Smooth muscle cell (in vitro differentiated cells): Measurements from ENCODE around the gene CITED4. TPM values are rescaled to one million over a fixed set of nuclear protein-coding genes. Genes with fewer than 3 reads are reported as not detected.

Source experiments
- DNase-seq: peaks from one replicate; lab custom pipeline; 2025; ENCODE audit not compliant: unreplicated experiment; lab: John Stamatoyannopoulos, UW
- H2AFZ ChIP-seq: fragments of 200-600 bp; sonication (generic); 2 replicates; pipeline ENCODE4 v1.6.0; 2016; ENCODE audit warnings: antibody characterized with exemption, low read depth, mild to moderate bottlenecking
- H3F3A ChIP-seq: fragments of 200-600 bp; sonication (generic); 2 replicates; pipeline ENCODE4 v1.6.0; 2017; ENCODE audit warnings: antibody characterized with exemption, low read depth
- H3K27ac ChIP-seq: fragments of 200-600 bp; sonication (generic); 2 replicates; pipeline ENCODE4 v1.5.1; 2016; ENCODE audit warnings: low read depth, mild to moderate bottlenecking
- H3K27me3 ChIP-seq: fragments of 200-600 bp; sonication (generic); 2 replicates; pipeline ENCODE4 v1.6.1; 2016; ENCODE audit warnings: low read depth, mild to moderate bottlenecking
- H3K36me3 ChIP-seq: fragments of 200-600 bp; sonication (generic); 2 replicates; pipeline ENCODE4 v1.5.1; 2016; ENCODE audit warnings: low read depth
- H3K4me1 ChIP-seq: fragments of 200-600 bp; sonication (generic); 2 replicates; pipeline ENCODE4 v1.5.1; 2016; ENCODE audit warnings: low read depth
- H3K4me2 ChIP-seq: fragments of 200-600 bp; sonication (generic); 2 replicates; pipeline ENCODE4 v1.6.0; 2016; ENCODE audit warnings: mild to moderate bottlenecking
- H3K4me3 ChIP-seq: fragments of 200-600 bp; sonication (generic); 2 replicates; pipeline ENCODE4 v1.5.1; 2016; ENCODE audit warnings: mild to moderate bottlenecking
- H3K79me2 ChIP-seq: fragments of 200-600 bp; sonication (generic); 2 replicates; pipeline ENCODE4 v1.6.0; 2016; ENCODE audit warnings: low read depth, mild to moderate bottlenecking
- H3K9ac ChIP-seq: fragments of 200-600 bp; sonication (generic); 2 replicates; pipeline ENCODE4 v1.6.0; 2016; ENCODE audit warnings: low read depth
- H3K9me3 ChIP-seq: fragments of 200-600 bp; sonication (generic); replicated peaks from 2 replicates; pipeline ENCODE4 v1.5.1; 2016; ENCODE audit warnings: low read depth
- H4K20me1 ChIP-seq: fragments of 200-600 bp; sonication (generic); 2 replicates; pipeline ENCODE4 v1.6.0; 2016; ENCODE audit warnings: low read depth
- WGBS: methylation state at CpG from one replicate; pipeline ENCODE4 v1.1.7; 2016; ENCODE audit warnings: low lambda C conversion rate; 5-methylcytosine and 5-hydroxymethylcytosine counted together
- polyA plus RNA-seq: library from polyadenylated mRNA; unstranded; fragments of >200 nt; fragmentation: Nextera tagmentation; extraction: Ambion mirVana; gene quantifications from 2 replicates; pipeline ENCODE4 v1.2.1, GENCODE V29; 2016
- total RNA-seq: library from RNA; depleted of rRNA; stranded (reverse); fragments of >200 nt; gene quantifications from 2 replicates; pipeline ENCODE4 v1.2.3, GENCODE V29; 2014
- TF ChIP-seq, protein P1 (sequence below): fragments of 200-600 bp; sonication (generic); IDR thresholded peaks from 2 replicates; pipeline ENCODE4 v1.5.1; 2017; ENCODE audit warnings: borderline replicate concordance, mild to moderate bottlenecking, antibody characterized with exemption; ENCODE audit not compliant: insufficient read depth, poor library complexity, severe bottlenecking

CITED4 gene
- total and polyA plus RNA-seq, 2 experiments from 2014 or later, result 5.5 to 10.7 TPM

DNA sequence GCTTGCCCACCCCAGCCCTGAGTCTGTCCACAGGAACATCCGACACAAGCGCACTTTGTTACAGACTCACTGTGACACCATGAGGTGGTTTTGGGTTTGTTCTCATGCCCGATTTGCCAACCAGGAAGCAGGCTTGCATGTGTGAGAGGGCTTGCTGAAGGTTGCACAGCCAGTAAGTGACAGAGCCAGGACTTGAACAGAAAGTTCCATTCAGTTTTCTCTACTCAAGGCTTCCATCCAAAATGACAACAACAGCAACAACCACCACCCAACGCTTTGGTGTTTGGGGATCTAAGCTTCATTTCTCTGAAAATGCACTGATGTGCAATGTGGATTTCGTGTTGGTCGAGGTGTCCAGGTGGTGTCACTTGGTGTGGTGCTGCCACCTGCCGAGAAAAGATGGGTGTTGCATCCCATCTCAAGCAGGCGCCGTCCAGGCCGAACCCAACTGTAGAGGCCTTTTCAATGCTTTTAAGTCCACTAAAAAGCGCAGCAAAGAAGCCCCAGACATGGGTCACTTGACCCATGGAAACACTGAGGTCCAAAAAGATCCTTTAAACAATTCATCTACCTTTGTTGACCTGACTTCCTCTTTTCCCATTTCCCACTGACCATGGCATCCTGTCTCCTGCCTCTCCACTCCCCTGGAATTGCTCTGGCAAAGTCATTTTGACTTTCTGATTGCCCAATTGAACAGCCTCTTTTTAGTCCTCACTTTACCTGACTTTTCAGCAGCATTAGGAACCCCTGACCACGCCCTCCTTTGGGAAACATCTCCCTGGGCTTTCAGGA lies 12.2 kb downstream of the CITED4 start:
- peak; percentile 19 for DNase-seq
- WGBS, result 23% methylated on average over 11 of the region's 12 CpGs

DNA sequence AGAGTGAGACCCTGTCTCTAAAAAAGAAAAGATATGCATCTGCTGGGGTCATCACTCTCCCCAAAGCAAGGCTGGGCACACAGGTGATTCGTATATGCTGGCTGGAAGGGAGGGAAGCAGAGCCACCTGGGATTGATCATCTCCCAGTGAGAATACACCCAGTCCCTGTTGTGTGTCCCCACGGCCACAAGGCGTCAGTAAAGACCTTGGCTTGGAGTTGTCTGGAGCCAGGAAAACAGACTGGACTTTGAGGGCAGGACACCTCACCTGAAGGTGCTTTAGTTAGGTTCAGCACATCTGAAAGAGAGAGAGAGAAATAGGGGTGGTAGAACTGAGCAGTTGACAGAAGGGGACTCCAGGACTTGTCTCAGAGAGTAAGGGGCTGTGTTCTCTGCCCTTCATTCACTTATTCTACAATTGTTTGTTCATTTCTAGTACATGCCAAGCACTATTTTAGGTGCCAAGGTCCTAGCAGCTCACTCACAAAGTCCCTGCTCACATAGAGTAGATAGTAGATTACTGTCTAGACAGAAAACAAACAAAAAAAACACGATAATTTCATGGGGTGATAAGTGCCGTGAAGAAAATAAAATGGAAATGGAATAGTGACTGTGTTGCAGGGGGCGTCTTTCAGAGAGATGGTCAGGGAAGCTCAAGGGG lies 13.5 kb downstream of the CITED4 start:
- TF ChIP-seq, protein P1, sequence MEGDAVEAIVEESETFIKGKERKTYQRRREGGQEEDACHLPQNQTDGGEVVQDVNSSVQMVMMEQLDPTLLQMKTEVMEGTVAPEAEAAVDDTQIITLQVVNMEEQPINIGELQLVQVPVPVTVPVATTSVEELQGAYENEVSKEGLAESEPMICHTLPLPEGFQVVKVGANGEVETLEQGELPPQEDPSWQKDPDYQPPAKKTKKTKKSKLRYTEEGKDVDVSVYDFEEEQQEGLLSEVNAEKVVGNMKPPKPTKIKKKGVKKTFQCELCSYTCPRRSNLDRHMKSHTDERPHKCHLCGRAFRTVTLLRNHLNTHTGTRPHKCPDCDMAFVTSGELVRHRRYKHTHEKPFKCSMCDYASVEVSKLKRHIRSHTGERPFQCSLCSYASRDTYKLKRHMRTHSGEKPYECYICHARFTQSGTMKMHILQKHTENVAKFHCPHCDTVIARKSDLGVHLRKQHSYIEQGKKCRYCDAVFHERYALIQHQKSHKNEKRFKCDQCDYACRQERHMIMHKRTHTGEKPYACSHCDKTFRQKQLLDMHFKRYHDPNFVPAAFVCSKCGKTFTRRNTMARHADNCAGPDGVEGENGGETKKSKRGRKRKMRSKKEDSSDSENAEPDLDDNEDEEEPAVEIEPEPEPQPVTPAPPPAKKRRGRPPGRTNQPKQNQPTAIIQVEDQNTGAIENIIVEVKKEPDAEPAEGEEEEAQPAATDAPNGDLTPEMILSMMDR, result peak; percentile 87
- H3K4me2 ChIP-seq, result no peak overlapping the region
- WGBS, result 43% methylated on average over 6 of the region's 6 CpGs
- H3K36me3 ChIP-seq, result no peaks in the 10 kb centered on the region
- DNase-seq, result no peak
- no peak overlapping the region for H3K27ac ChIP-seq
- no peaks in the 10 kb centered on the region for H3K79me2 ChIP-seq
- H3K4me1 ChIP-seq, result no peaks in the 10 kb centered on the region
- no peak overlapping the region for H2AFZ ChIP-seq
- no peaks in the 10 kb centered on the region for H4K20me1 ChIP-seq
- H3K9me3 ChIP-seq, result no peaks in the 10 kb centered on the region
- no peaks in the 10 kb centered on the region for H3K27me3 ChIP-seq
- H3K4me3 ChIP-seq, result no peak overlapping the region
- H3K9ac ChIP-seq, result no peak overlapping the region
- no peaks in the 10 kb centered on the region for H3F3A ChIP-seq

More for the DNA sequence above, 12.2 kb downstream of the CITED4 start:
- Histone ChIP-seq H3K4me1 (no peaks in the 10 kb centered on the region), H3K27ac (no peak overlapping the region), H4K20me1 (no peaks in the 10 kb centered on the region), H3K9me3 (no peaks in the 10 kb centered on the region), H3K4me3 (no peak overlapping the region), H3K79me2 (no peaks in the 10 kb centered on the region), H2AFZ (no peak overlapping the region), H3K27me3 (no peaks in the 10 kb centered on the region), H3K9ac (no peak overlapping the region), H3K36me3 (no peaks in the 10 kb centered on the region), H3K4me2 (no peak overlapping the region), H3F3A (no peaks in the 10 kb centered on the region)
- TF ChIP-seq, protein P1, result peak; percentile 85

DNA sequence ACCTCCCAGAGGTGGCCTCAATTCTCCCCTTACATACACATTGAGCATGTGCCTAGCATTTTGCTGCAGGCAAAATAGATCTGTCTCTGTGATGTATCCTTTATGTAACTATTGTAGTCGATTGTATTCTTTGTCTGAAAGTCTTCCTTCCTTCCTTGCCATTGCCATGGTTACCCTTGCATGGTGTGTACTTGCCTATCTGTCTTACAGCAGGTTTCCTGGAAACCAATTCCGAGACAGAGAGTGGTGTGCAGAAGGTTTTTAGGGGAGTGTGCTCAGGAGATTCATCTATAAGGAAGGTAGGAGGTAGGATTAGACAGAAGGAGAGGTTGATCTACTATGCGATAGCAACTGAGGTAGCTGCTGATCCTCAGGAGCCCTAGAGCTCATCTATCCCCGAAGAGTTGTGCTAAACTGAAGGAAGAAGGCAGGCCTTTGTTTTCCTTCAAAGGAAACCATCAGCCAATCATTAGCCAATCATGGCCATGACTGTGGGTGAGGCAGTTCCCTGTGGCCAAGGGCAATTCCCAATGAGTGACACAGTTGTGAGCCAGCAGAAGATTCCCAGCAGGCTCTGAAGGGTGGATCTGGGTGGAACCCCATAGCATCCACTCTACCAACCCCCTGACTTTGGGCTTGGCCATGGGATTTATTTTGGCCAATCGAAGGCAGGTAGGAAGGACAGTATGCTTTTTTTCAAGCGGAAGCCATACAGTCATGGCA lies 15.0 kb downstream of the CITED4 start:
- H3K4me2 ChIP-seq, result no peak overlapping the region
- no peak overlapping the region for H3K4me3 ChIP-seq
- H3K36me3 ChIP-seq, result no peaks in the 10 kb centered on the region
- H3F3A ChIP-seq, result no peaks in the 10 kb centered on the region
- no peak overlapping the region for H3K9ac ChIP-seq
- DNase-seq, result no peak
- H3K27ac ChIP-seq, result no peak overlapping the region
- H4K20me1 ChIP-seq, result no peaks in the 10 kb centered on the region
- 82% methylated on average over 6 of the region's 6 CpGs for WGBS
- H3K9me3 ChIP-seq, result no peaks in the 10 kb centered on the region
- H3K4me1 ChIP-seq, result no peaks in the 10 kb centered on the region
- H2AFZ ChIP-seq, result no peak overlapping the region
- no peaks in the 10 kb centered on the region for H3K79me2 ChIP-seq
- TF ChIP-seq, protein P1, result no peak
- no peaks in the 10 kb centered on the region for H3K27me3 ChIP-seq
